OCI-LY3 (cell line): Measurements from ENCODE around the gene NDUFS6.
A peak's percentile ranks its signal among the peaks of the same experiment; 100 is the strongest.

Source experiments
- H2AFZ ChIP-seq: fragments of 200-600, 300-600 bp; shearing (Covaris generic); 2 replicates; pipeline ENCODE4 v1.6.0; 2014; ENCODE audit warnings: antibody characterized with exemption, low read depth, low read length
- H3K27ac ChIP-seq: fragments of 200-600, 300-600 bp; sonication (generic); 2 replicates; pipeline ENCODE4 v1.5.1; 2014; ENCODE audit warnings: mild to moderate bottlenecking, low read length, moderate library complexity, mixed read lengths
- H3K27me3 ChIP-seq: fragments of 200-600, 300-600 bp; sonication (generic); 2 replicates; pipeline ENCODE4 v1.6.1; 2014; ENCODE audit warnings: low read depth, low read length, mixed read lengths
- H3K36me3 ChIP-seq: fragments of 200-600, 300-600 bp; sonication (generic); replicated peaks from 2 replicates; pipeline ENCODE3; 2014; ENCODE audit warnings: low read depth, low read length, mixed read lengths
- H3K4me1 ChIP-seq: fragments of 300-600, 200-600 bp; sonication (generic); 2 replicates; pipeline ENCODE4 v1.6.1; 2014; ENCODE audit warnings: low read length, mixed read lengths
- H3K4me2 ChIP-seq: fragments of 200-600, 300-600 bp; sonication (generic); 2 replicates; pipeline ENCODE4 v1.6.1; 2014; ENCODE audit warnings: low read length, mixed read lengths
- H3K4me3 ChIP-seq: fragments of 300-600, 200-600 bp; sonication (generic); 2 replicates; pipeline ENCODE4 v1.5.1; 2014; ENCODE audit warnings: antibody characterized with exemption, mild to moderate bottlenecking, low read length, moderate library complexity
- H3K79me2 ChIP-seq: fragments of 300-600, 200-600 bp; shearing (Covaris generic); 2 replicates; pipeline ENCODE4 v1.6.1; 2014; ENCODE audit warnings: mild to moderate bottlenecking, low read length, mixed read lengths
- H3K9ac ChIP-seq: fragments of 300-600, 200-600 bp; shearing (Covaris generic); 2 replicates; pipeline ENCODE4 v1.6.0; 2014; ENCODE audit warnings: mild to moderate bottlenecking, low read length, moderate library complexity
- H3K9me3 ChIP-seq: fragments of 200-600, 300-600 bp; shearing (Covaris generic); 2 replicates; pipeline ENCODE4 v1.6.1; 2014; ENCODE audit warnings: low read length, mixed read lengths; ENCODE audit not compliant: insufficient read depth
- H4K20me1 ChIP-seq: fragments of 200-600, 300-600 bp; sonication (generic); 2 replicates; pipeline ENCODE4 v1.6.1; 2016; ENCODE audit warnings: low read length, mixed read lengths; ENCODE audit not compliant: insufficient read depth
- EZH2phosphoT487 ChIP-seq: fragments of 200-600 bp; shearing (Covaris generic); IDR thresholded peaks from 2 replicates; pipeline ENCODE4 v1.6.1; 2018; ENCODE audit warnings: antibody characterized with exemption, mixed run types, low read depth
- TF ChIP-seq, protein P1 (sequence below): fragments of 200-600, 300-600 bp; sonication (generic); IDR thresholded peaks from 2 replicates; pipeline ENCODE4 v1.5.1; 2014; ENCODE audit warnings: antibody characterized with exemption, low read length, low read depth

NDUFS6 gene

DNA sequence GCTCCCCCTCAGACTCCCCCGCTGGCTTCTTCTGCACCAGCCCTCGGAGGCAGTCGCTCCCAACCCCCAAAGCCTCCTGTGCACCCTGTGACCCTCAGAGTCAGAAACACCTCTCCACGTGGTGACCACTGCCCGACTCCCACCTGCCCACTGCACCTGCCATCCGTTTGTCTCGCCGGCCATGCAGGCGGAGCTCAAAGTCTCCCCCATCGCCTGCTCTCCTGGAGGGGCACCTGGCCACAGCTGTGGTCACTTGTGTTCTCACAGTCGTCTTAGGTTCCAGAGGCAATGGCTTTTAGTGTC is 39.8 kb upstream of the NDUFS6 start:
- H3K4me3 ChIP-seq: no peak overlapping the region
- no peaks in the 10 kb centered on the region for H3K36me3 ChIP-seq
- H3K27me3 ChIP-seq: no peaks in the 10 kb centered on the region
- H3K9me3 ChIP-seq: no peaks in the 10 kb centered on the region
- no peak overlapping the region for H3K4me2 ChIP-seq
- TF ChIP-seq EZH2phosphoT487: no peak
- TF ChIP-seq, protein P1, sequence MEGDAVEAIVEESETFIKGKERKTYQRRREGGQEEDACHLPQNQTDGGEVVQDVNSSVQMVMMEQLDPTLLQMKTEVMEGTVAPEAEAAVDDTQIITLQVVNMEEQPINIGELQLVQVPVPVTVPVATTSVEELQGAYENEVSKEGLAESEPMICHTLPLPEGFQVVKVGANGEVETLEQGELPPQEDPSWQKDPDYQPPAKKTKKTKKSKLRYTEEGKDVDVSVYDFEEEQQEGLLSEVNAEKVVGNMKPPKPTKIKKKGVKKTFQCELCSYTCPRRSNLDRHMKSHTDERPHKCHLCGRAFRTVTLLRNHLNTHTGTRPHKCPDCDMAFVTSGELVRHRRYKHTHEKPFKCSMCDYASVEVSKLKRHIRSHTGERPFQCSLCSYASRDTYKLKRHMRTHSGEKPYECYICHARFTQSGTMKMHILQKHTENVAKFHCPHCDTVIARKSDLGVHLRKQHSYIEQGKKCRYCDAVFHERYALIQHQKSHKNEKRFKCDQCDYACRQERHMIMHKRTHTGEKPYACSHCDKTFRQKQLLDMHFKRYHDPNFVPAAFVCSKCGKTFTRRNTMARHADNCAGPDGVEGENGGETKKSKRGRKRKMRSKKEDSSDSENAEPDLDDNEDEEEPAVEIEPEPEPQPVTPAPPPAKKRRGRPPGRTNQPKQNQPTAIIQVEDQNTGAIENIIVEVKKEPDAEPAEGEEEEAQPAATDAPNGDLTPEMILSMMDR: no peak
- no peaks in the 10 kb centered on the region for H3K79me2 ChIP-seq
- H4K20me1 ChIP-seq: no peaks in the 10 kb centered on the region
- no peaks in the 10 kb centered on the region for H3K4me1 ChIP-seq
- no peak overlapping the region for H3K27ac ChIP-seq
- H3K9ac ChIP-seq: no peak overlapping the region
- no peak overlapping the region for H2AFZ ChIP-seq

GRCh38 chr5:1762121-1762882 is 38.9 kb upstream of the NDUFS6 start:
- Histone ChIP-seq H3K27me3 (no peaks in the 10 kb centered on the region), H3K9ac (no peak overlapping the region)

GRCh38 chr5:1762883-1763547 is 38.2 kb upstream of the NDUFS6 start:
- Histone ChIP-seq H2AFZ (no peak overlapping the region), H3K79me2 (no peaks in the 10 kb centered on the region)
- TF ChIP-seq, protein P1: no peak
- TF ChIP-seq EZH2phosphoT487: no peak

More at GRCh38 chr5:1762121-1762882, 38.9 kb upstream of the NDUFS6 start:
- H3K79me2 ChIP-seq: no peaks in the 10 kb centered on the region
- no peak overlapping the region for H3K27ac ChIP-seq
- H3K4me2 ChIP-seq: no peak overlapping the region
- no peaks in the 10 kb centered on the region for H4K20me1 ChIP-seq
- no peak overlapping the region for H2AFZ ChIP-seq
- no peaks in the 10 kb centered on the region for H3K36me3 ChIP-seq
- H3K4me1 ChIP-seq: no peaks in the 10 kb centered on the region
- H3K9me3 ChIP-seq: no peaks in the 10 kb centered on the region
- TF ChIP-seq EZH2phosphoT487: no peak
- TF ChIP-seq, protein P1: no peak
- no peak overlapping the region for H3K4me3 ChIP-seq

GRCh38 chr5:1763548-1763911 is 37.7 kb upstream of the NDUFS6 start:
- Histone ChIP-seq H3K9ac (no peak overlapping the region), H2AFZ (no peak overlapping the region), H3K9me3 (no peaks in the 10 kb centered on the region), H3K36me3 (no peaks in the 10 kb centered on the region), H3K4me2 (no peak overlapping the region), H3K79me2 (no peaks in the 10 kb centered on the region), H3K4me3 (no peak overlapping the region), H3K27me3 (no peaks in the 10 kb centered on the region), H3K4me1 (no peaks in the 10 kb centered on the region), H4K20me1 (no peaks in the 10 kb centered on the region), H3K27ac (no peak overlapping the region)
- TF ChIP-seq, protein P1: peak; percentile 24
- TF ChIP-seq EZH2phosphoT487: no peak

More at GRCh38 chr5:1762883-1763547, 38.2 kb upstream of the NDUFS6 start:
- Histone ChIP-seq H3K4me2 (no peak overlapping the region), H3K27me3 (no peaks in the 10 kb centered on the region), H3K27ac (no peak overlapping the region), H3K36me3 (no peaks in the 10 kb centered on the region), H3K9ac (no peak overlapping the region), H3K4me1 (no peaks in the 10 kb centered on the region), H3K4me3 (no peak overlapping the region), H4K20me1 (no peaks in the 10 kb centered on the region), H3K9me3 (no peaks in the 10 kb centered on the region)
